Measurements from ENCODE around the gene CCDC69. TPM values are rescaled to one million over a fixed set of nuclear protein-coding genes. Genes with fewer than 3 reads are reported as not detected.

Gene CCDC69
- total and polyA plus RNA-seq, 2 of the 8 experiments (the other 6 are each of a cell fraction or from before 2014, with no cell fraction given), result 8.4 to 10.8 TPM

DNA sequence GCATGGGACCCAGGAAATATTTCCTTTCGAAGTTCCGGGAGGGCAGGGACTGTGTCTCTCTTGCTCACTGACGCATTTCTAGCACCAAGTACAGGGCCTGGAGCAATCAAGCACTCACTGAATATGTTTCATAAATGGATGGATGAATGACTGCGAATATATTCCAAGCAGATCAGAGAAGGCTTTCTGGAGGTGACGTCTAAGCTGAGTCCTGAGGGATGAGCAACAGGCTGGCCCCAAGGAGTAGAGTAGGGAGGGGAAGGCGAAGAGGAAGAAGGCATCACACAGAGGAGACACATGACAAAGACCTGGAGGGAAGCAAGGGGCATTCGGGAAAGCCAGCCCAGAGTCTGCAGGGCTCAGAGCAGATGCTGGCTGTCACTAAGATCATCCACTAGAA lies 80.2 kb downstream of the CCDC69 start:
- FAIRE-seq (no peak), DNase-seq (ENCODE audit: low read depth in 1 of 2, low spot score in 2 of 2) (no peak)
- H3K9ac ChIP-seq (replicated peaks in 1 of 4; ENCODE audit: extremely low read depth in 1 of 4, low read depth in 3 of 4, low read length in 3 of 4), result no peak overlapping the region
- no peak overlapping the region for H4K91ac ChIP-seq (replicated peaks; ENCODE audit: insufficient read length, low read length)
- H3K14ac ChIP-seq (ENCODE audit: insufficient read length), result no peak overlapping the region
- CTCF ChIA-PET (ENCODE audit: partially characterized antibody), result interaction anchor here (1.0 to 39.8 kb wide), 11 partner anchors 15 to 144 kb away, joined by 3 to 810 read pairs (median 4); partner anchors contain the start of genes ANXA6 and TNIP1
- peaks cover 0 to 12% (median 7%) of the 10 kb centered on the region in 4 experiments; a peak in 5 of 7 replicates for H3K4me1 ChIP-seq (replicated peaks in 1 of 4; ENCODE audit: control insufficient read depth in 3 of 4, insufficient read depth in 4 of 4, low read length in 3 of 4)
- H3K27me3 ChIP-seq (replicated peaks in 1 of 4; ENCODE audit: control insufficient read depth in 3 of 4, extremely low read depth in 1 of 4, insufficient read depth in 3 of 4, low read length in 3 of 4), result no peaks in the 10 kb centered on the region; a peak in 1 of 7 replicates
- H4K5ac ChIP-seq (ENCODE audit: insufficient read length, low read depth, low read length), result no peak overlapping the region
- no peak overlapping the region for H4K8ac ChIP-seq (ENCODE audit: extremely low read depth, insufficient read depth, low read length)
- no peak overlapping the region for H3K23ac ChIP-seq (ENCODE audit: insufficient read length)
- no peaks in the 10 kb centered on the region for H3K9me3 ChIP-seq (ENCODE audit: insufficient read depth in 2 of 2, low read depth in 1 of 2, low read length in 1 of 2)
- H2BK20ac ChIP-seq (ENCODE audit: low read length), result no peak overlapping the region
- no peak overlapping the region for H3K18ac ChIP-seq (ENCODE audit: extremely low read depth, low read length)
- H3K56ac ChIP-seq (replicated peaks; ENCODE audit: insufficient read length, low read depth, low read length), result no peak overlapping the region
- H2BK12ac ChIP-seq (ENCODE audit: low read depth, low read length), result no peak overlapping the region
- no peak overlapping the region for H2BK15ac ChIP-seq (ENCODE audit: low read length)
- no peak overlapping the region for H2AK5ac ChIP-seq (ENCODE audit: low read depth, low read length)
- peaks cover 0 to 5% of the 10 kb centered on the region in 2 experiments for H4K20me1 ChIP-seq (replicated peaks in 1 of 2; ENCODE audit: control insufficient read depth in 1 of 2, insufficient read depth in 2 of 2, low read length in 2 of 2)
- peaks cover 0 to 10% (median 6%) of the 10 kb centered on the region in 4 experiments; a peak in 4 of 8 replicates for H3K36me3 ChIP-seq (ENCODE audit: control insufficient read depth in 2 of 4, insufficient read depth in 4 of 4, low read length in 3 of 4)
- WGBS, 2 experiments (ENCODE audit: extremely low coverage in 1 of 2, insufficient coverage in 1 of 2, insufficient read length in 1 of 2, insufficient replicate concordance in 2 of 2, low coverage in 1 of 2, low lambda C conversion rate in 2 of 2, missing lambda C conversion rate in 1 of 2), result 85% methylated on average over 7 of the region's 7 CpGs; no CpG with 5 or more reads in 1 of the 2 experiments
- no peaks in the 10 kb centered on the region for H3K79me2 ChIP-seq (ENCODE audit: control insufficient read depth in 1 of 2, insufficient read depth in 2 of 2, low read length in 2 of 2)
- no peak overlapping the region for H2AFZ ChIP-seq (ENCODE audit: low read length)
- H2BK5ac ChIP-seq (ENCODE audit: low read depth, low read length), result no peak overlapping the region
- H2BK120ac ChIP-seq (replicated peaks; ENCODE audit: low read depth, low read length), result no peak overlapping the region
- peaks cover 2% of the 10 kb centered on the region for H3K79me1 ChIP-seq (ENCODE audit: low read depth, low read length)
- H3K4ac ChIP-seq (replicated peaks; ENCODE audit: insufficient read length, low read depth, low read length), result no peak overlapping the region
- H3K4me2 ChIP-seq (ENCODE audit: insufficient read depth in 1 of 2, low read depth in 2 of 2, low read length in 2 of 2), result no peak overlapping the region
- POLR2A ChIA-PET (ENCODE audit: partially characterized antibody), result no interaction called here
- H3K27ac ChIP-seq (ENCODE audit: low read depth, low read length), result no peak overlapping the region
- H3K23me2 ChIP-seq (ENCODE audit: low read depth, low read length), result no peaks in the 10 kb centered on the region
- no peak overlapping the region for H3K4me3 ChIP-seq (ENCODE audit: extremely low read depth in 1 of 4, insufficient read depth in 2 of 4, low read depth in 3 of 4, low read length in 4 of 4)
- no peak for TF ChIP-seq RNF2 (IDR thresholded peaks at IDR 0.05; ENCODE audit: borderline replicate concordance, low read depth, low read length, missing control alignments, poor library complexity, severe bottlenecking)
- TF ChIP-seq HDAC2 (IDR thresholded peaks at IDR 0.05; ENCODE audit: borderline replicate concordance in 1 of 2, low read depth in 2 of 2, low read length in 2 of 2), result no peak
- no peak for TF ChIP-seq MAFK (IDR thresholded peaks at IDR 0.05; ENCODE audit: low read depth, low read length)
- TF ChIP-seq TBP (IDR thresholded peaks at IDR 0.05; ENCODE audit: low read depth, low read length), result no peak
- no peak for TF ChIP-seq TEAD4 (IDR thresholded peaks at IDR 0.05; ENCODE audit: low read depth, low read length)
- no peak for TF ChIP-seq SP2 (IDR thresholded peaks at IDR 0.05; ENCODE audit: low read length)
- TF ChIP-seq BRCA1 (IDR thresholded peaks at IDR 0.05; ENCODE audit: low read depth, low read length), result no peak
- TF ChIP-seq BACH1 (IDR thresholded peaks at IDR 0.05; ENCODE audit: low read length), result no peak
- TF ChIP-seq, protein P1, sequence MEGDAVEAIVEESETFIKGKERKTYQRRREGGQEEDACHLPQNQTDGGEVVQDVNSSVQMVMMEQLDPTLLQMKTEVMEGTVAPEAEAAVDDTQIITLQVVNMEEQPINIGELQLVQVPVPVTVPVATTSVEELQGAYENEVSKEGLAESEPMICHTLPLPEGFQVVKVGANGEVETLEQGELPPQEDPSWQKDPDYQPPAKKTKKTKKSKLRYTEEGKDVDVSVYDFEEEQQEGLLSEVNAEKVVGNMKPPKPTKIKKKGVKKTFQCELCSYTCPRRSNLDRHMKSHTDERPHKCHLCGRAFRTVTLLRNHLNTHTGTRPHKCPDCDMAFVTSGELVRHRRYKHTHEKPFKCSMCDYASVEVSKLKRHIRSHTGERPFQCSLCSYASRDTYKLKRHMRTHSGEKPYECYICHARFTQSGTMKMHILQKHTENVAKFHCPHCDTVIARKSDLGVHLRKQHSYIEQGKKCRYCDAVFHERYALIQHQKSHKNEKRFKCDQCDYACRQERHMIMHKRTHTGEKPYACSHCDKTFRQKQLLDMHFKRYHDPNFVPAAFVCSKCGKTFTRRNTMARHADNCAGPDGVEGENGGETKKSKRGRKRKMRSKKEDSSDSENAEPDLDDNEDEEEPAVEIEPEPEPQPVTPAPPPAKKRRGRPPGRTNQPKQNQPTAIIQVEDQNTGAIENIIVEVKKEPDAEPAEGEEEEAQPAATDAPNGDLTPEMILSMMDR (IDR thresholded peaks at IDR 0.05; ENCODE audit: control extremely low read depth in 1 of 3, insufficient read depth in 1 of 3, low read depth in 1 of 3, low read length in 3 of 3), result no peak
- no peak for TF ChIP-seq TCF12 (IDR thresholded peaks at IDR 0.05; ENCODE audit: low read depth, low read length)
- no peak for TF ChIP-seq POLR2A (IDR thresholded peaks at IDR 0.05; ENCODE audit: control extremely low read depth in 1 of 2, low read depth in 2 of 2, low read length in 2 of 2)
- TF ChIP-seq GTF2F1 (IDR thresholded peaks at IDR 0.05; ENCODE audit: borderline replicate concordance, low read depth, low read length), result no peak
